ENCODE data around the gene EHMT1.

Gene EHMT1

DNA sequence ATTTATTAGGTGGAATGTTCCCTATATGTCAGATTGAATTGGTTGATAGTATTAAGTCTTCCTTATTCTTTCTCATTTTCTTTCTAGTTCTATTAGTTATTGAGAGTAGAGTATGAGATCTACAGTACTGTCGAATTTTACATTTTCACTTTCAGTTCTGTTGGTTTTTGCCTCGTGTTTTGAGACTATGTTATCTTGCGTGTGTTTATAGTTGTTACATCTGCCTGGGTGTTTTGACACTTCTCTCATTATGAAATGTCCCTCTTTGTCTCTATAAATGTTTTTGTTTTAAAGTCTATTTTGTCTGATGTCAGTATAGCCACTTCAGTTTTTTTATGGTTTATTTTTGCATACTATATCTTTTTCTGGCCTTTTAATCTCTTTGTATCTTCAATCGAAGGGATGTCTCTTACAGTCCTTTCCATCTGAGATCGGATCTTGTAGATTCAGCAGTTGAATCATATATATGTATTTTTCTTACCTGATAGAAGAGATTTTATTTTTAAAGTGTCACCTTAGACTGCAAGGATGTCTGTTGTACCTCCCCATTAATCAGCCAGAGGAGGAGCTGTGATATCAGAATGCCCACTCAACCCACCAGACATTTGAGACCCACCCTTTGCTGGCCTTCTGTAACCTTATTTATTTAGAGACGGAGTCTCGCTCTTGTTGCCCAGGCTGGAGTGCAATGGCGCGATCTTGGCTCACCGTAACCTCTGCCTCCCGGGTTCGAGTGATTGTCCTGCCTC, 20.7 kb downstream of the EHMT1 start:
- TF ChIP-seq, protein P1, sequence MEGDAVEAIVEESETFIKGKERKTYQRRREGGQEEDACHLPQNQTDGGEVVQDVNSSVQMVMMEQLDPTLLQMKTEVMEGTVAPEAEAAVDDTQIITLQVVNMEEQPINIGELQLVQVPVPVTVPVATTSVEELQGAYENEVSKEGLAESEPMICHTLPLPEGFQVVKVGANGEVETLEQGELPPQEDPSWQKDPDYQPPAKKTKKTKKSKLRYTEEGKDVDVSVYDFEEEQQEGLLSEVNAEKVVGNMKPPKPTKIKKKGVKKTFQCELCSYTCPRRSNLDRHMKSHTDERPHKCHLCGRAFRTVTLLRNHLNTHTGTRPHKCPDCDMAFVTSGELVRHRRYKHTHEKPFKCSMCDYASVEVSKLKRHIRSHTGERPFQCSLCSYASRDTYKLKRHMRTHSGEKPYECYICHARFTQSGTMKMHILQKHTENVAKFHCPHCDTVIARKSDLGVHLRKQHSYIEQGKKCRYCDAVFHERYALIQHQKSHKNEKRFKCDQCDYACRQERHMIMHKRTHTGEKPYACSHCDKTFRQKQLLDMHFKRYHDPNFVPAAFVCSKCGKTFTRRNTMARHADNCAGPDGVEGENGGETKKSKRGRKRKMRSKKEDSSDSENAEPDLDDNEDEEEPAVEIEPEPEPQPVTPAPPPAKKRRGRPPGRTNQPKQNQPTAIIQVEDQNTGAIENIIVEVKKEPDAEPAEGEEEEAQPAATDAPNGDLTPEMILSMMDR (IDR thresholded peaks at IDR 0.05; ENCODE audit: low read depth, low read length, missing control alignments), result no peak
- no peak for DNase-seq (ENCODE audit: low read depth)
- in situ Hi-C loops (cut with HindIII; ENCODE audit: low sequenced_read_pairs), result no loop called here
- H3K4me3 ChIP-seq (ENCODE audit: low read depth, low read length), result no peak overlapping the region

DNA sequence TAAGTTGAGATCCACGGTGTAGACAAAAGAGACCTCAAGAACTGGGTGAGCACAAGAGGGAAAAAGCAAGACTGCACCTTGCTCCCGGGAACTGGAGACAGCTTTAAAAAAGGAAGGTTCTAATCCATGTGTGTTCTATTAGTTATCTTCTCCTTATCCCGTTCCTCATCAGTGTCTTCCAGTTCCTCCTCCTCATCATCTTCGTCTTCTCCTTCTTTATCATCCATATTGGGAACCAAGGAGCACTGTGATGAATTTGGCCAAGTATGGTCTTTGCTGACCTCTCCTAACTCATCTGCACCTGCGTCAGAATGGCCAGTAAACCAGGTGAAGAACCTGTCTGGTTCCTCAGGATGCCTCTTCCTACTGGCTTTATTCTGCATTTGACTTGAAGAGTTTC, 22.1 kb downstream of the EHMT1 start:
- no peak overlapping the region for H3K4me3 ChIP-seq (ENCODE audit: low read depth, low read length)
- DNase-seq (ENCODE audit: low read depth), result no peak
- in situ Hi-C loops (cut with HindIII; ENCODE audit: low sequenced_read_pairs), result no loop called here
- TF ChIP-seq, protein P1 (IDR thresholded peaks at IDR 0.05; ENCODE audit: low read depth, low read length, missing control alignments), result no peak

DNA sequence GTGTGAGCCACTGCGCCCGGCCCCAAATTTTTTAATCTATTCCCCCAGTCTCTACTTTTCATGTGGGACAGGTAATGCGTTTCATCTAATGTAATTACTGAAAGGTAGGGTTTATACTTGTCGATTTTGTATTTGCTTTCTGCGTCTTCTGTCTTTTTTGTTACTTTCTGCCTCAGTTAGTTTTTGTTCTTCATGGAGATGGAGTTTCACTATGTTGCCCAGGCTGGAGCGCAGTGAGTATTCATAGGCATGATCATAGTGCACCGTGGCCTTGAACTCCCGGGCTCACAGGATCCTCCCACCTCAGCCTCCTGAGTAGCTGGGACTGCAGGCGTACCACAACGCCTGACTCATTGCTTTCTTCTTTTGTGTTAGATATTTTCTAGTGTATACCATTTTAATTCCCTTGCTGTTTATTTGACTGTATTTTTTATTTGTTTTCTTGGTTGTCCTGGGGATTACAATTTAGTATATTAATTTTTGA, 23.4 kb downstream of the EHMT1 start:
- H3K4me3 ChIP-seq (ENCODE audit: low read depth, low read length), result no peak overlapping the region
- in situ Hi-C loops (cut with HindIII; ENCODE audit: low sequenced_read_pairs), result no loop called here
- DNase-seq (ENCODE audit: low read depth), result no peak
- TF ChIP-seq, protein P1 (IDR thresholded peaks at IDR 0.05; ENCODE audit: low read depth, low read length, missing control alignments), result no peak

DNA sequence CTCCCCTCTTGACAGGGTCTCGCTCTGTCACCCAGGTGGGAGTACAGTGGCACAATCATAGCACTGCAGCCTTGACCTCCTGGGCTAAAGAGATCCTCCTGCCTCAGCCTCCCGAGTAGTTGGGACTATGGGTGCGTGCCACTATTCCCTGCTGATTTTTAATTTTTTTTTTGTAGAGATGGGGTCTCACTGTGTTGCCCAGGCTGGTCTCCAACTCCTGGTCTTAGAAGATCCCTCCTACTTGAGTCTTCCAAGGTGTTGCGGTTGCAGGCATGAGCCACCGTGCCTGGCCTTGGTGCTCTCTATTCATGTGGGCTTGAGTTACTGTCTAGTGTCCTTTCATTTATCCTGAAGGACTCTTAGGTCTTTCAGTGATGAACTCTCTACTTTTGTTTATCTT, 24.1 kb downstream of the EHMT1 start:
- in situ Hi-C loops (cut with HindIII; ENCODE audit: low sequenced_read_pairs), result no loop called here
- DNase-seq (ENCODE audit: low read depth), result no peak
- no peak overlapping the region for H3K4me3 ChIP-seq (ENCODE audit: low read depth, low read length)
- TF ChIP-seq, protein P1 (IDR thresholded peaks at IDR 0.05; ENCODE audit: low read depth, low read length, missing control alignments), result no peak

DNA sequence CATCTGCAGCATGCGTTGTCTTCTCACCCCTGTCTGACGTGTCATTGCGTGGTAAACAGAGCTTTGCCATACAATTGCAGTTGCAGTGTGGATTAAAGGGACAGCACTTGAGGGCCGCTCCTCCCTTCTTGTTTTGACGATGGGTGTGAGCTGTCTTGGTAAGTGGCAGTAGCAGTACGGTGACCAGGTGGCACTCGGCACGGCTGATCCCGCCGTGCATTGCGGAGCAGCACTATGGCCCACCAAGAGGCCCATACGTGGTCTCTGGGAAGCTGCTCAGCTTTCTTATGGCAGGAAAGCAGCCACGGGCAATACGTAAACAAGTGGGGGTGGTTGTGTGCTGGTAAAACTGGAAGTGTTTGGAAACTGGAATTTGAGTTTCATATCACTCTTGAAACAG, 25.1 kb downstream of the EHMT1 start:
- in situ Hi-C loops (cut with HindIII; ENCODE audit: low sequenced_read_pairs), result no loop called here
- DNase-seq (ENCODE audit: low read depth), result no peak
- TF ChIP-seq, protein P1 (IDR thresholded peaks at IDR 0.05; ENCODE audit: low read depth, low read length, missing control alignments), result no peak
- H3K4me3 ChIP-seq (ENCODE audit: low read depth, low read length), result no peak overlapping the region

DNA sequence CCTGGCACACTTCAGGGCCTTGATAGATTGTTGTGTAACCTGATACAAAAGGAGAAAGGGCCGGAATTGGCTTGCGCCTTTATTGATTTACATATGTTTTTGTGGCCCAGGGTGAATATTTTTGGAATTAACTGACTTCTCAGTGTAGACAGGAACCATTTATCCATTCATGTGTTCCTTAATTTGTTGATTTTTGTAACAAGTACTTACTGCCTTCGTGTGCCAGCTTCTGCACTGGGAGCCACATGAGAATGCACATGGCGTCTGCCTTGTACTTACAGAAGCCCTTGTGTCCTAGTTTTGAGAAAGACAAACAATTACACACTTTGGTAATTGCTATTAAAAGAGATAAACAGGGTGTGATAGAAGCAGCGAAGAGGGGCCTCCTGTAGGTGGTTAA, 26.4 kb downstream of the EHMT1 start:
- H3K4me3 ChIP-seq (ENCODE audit: low read depth, low read length), result no peak overlapping the region
- in situ Hi-C loops (cut with HindIII; ENCODE audit: low sequenced_read_pairs), result no loop called here
- DNase-seq (ENCODE audit: low read depth), result no peak
- TF ChIP-seq, protein P1 (IDR thresholded peaks at IDR 0.05; ENCODE audit: low read depth, low read length, missing control alignments), result no peak

Measured in astrocyte of the cerebellum (primary cell).